Measurements from ENCODE around the gene CEP120.
A peak's percentile ranks its signal among the peaks of the same experiment; 100 is the strongest.
"Not testable (repeated sequence)": the region's sequence is repeated elsewhere in the genome, so short reads cannot be mapped to it uniquely, and the experiment has no call there.

The CEP120 gene

DNA sequence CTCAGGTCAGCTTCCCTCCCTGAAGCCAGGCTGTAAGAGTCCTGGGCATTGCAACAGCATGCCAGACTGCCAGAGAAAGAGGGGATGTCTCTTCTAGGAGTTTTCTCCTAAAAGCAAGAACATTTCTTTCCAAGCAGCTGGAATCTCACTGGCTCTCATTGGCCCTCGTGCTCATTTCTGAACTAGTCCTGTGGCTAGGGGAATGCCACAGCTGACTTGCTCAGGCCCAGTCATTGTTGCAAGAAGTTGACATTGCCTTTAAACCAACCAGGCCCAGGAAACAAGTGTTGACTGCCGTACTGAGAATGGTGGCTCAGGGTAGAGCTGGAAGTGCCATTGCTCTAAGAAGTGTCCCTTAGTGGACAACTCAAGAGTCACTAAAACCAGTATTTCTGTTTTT is 15.0 kb upstream of the CEP120 start:
- no peak for DNase-seq

DNA sequence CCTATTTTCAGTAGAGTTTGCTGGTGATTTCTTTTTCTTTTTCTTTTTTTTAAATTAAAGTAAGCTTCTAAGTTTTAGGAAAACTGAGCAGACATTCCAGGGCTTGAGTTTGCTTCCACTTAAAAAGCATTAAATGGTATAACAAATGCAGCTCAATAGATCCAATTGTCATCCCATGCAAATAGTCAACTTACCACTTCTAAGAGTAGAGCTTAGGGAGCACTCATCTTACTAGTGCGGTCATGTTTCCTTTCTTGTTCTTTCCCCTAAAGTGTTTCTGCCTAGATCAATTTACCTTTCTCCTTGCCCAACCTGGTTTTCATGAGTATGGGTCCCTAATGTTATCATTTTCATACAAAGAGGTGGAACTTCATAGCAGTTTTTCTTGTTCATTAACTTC is 13.0 kb upstream of the CEP120 start:
- no peak for DNase-seq

DNA sequence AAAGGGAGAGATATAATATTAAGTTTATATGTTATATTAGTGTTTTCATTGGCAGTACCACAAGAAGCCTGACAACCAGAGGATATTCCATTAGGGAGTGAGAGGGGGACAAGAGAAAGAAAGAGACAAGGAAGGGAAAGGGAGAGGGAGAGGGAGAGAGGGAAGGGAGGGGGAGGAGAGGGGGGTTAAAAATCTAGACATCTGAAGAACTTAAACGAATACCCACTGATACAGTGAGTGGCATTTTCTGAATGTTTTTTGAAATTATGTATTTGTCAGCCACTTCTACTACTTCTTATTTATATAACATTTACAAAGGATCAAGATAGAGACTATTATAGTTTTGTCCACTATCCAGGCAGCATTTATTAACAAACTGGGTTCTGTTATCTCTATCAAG is 11.6 kb upstream of the CEP120 start:
- no peak for DNase-seq

DNA sequence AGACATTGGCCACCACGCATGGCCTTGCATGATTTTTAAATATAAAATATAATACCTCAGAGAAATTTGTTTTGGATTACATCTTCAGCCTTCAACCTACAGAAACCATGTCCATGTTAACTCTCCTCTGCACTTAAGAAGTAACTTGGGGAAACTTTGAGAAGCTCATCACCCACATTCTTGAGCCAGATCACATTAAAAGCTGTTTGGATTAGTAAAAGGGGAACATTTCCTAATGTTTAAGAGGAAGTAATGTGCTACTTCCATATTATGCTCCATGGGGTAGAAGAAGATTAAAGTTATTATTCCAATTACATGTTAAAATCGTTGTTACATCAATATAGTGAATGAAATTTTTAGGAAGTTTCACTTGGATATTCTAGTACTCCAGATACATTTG is 10.4 kb upstream of the CEP120 start:
- DNase-seq = no peak

DNA sequence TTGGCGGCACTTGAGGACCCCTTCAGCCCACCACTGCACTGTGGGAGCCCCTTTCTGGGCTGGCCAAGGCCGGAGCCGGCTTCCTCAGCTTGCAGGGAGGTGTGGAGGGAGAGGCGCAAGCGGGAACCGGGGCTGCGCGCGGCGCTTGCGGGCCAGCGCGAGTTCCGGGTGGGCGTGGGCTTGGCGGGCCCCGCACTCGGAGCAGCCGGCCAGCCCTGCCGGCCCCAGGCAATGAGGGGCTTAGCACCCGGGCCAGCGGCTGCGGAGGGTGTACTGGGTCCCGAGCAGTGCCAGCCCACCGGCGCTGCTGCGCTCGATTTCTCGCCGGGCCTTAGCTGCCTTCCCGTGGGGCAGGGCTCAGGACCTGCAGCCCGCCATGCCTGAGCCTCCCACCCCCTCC is 7.2 kb upstream of the CEP120 start:
- DNase-seq = not testable (repeated sequence)

DNA sequence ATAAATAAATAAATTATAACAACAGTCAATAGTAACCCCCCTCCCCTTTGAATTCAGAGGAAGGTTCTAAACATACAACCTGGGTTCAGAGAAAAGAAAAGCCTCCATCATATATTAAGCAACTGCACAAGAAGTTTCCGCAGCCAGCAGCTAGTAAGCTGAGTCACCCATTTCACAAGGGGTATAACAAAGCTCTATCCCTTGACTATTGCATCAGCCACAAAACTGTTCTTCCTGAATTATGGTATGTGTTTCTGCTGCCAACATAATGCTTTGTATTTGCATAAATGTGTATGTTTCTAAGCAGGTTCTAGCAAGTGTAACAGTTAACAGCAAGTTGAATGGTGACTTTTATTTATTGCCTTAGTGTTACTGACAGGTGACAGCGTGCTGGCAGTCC is 6.8 kb upstream of the CEP120 start:
- DNase-seq = no peak

DNA sequence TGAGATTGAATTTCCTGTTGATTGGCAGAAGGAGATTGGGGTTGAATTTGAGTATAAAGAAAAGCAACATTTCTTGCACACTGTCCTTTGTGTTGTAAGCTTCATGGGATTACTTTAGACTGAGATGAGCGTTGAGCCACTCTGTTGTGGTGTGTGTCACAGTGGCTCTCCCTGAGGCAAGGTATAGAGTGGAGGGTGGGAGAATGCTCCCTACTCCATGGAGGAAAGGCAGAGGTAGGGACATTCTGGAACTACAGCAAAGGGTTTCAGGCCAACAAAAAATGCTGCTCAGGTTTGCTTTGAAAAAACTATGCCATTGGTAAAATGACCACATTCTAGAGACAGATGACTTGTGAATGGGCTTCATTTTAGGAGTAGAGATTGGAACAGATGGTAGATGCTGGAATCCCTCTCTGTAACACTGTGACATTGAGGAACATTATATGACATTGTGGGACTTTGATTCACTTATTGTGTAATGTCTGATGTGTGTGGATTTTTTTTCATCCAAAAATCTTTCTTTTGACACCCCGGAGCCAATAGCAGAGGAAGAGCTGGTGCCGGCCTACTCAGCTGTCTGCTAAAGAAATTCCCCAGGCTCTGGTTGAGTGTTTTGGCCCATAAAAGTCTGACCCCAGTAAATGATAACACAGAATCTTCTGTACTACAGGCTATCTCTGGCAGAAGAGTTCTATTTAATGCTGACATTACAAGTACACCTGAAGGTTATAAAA is 6.2 kb upstream of the CEP120 start:
- DNase-seq = no peak

DNA sequence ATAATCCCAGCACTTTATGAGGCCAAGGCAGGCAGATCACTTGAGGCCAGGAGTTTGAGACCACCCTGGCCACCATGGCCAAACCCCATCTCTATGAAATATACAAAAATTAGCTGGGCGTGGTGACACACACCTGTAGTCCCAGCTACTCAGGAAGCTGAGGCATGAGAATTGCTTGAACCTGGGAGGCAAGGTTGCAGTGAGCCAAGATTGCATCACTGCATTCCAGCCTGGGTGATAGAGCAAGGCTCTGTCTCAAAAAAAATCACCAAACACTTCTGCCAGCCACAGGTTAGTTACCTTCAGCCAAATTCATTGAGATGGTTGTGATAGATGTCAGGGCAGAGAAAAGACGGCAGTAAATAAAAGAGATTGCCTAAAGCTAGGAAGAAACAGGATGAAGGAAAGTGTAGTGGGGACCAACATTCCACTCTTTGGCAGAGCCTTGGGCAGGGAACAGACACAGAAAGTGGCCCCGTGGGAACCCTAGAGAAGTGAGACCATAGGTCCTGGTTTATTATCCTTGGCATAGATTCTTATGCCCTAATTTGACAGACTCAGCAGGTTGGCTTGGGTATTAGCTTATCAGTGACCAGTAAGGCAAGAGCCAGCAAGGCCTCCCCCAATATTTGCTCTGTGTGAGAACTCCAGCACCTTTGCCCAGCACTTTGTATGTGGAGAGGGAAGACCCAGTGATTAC is 5.5 kb upstream of the CEP120 start:
- no peak for DNase-seq

DNA sequence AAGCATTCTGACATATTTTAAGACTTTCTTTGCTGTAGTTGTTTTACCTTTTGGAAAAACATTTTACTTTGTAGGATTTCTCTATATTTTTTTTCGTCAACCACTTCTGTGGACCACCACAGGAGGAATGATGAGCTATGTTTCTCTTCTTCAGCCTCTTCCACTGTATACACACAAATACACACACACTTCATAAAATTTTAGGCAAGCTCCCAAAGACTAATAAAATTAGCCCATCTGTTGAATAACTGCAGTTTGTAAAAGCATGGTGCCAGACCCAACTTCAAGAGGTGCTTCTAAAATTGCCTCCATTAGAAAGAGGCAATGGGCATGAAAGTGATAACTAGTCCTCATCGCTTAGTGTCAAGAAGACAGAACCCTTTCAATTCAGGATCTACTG is 4.1 kb upstream of the CEP120 start:
- DNase-seq = no peak

DNA sequence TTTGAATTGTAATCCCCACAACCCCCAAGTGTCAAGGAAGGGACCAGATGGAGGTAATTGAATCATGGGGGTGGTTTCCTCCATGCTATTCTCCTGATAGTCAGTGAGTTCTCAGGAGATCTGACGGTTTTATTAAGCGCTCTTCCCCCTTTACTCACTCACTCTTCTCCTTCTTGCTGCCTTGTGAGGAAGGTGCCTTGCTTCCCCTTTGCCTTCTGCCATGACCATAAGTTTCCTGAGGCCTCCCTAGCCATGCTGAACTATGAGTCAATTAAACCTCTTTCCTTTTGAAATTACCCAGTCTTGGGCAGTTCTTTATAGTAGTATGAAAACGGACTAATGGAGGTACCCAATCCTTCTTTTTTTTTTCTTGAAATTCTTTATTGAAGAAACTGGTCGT is 2.2 kb upstream of the CEP120 start:
- no peak for DNase-seq

DNA sequence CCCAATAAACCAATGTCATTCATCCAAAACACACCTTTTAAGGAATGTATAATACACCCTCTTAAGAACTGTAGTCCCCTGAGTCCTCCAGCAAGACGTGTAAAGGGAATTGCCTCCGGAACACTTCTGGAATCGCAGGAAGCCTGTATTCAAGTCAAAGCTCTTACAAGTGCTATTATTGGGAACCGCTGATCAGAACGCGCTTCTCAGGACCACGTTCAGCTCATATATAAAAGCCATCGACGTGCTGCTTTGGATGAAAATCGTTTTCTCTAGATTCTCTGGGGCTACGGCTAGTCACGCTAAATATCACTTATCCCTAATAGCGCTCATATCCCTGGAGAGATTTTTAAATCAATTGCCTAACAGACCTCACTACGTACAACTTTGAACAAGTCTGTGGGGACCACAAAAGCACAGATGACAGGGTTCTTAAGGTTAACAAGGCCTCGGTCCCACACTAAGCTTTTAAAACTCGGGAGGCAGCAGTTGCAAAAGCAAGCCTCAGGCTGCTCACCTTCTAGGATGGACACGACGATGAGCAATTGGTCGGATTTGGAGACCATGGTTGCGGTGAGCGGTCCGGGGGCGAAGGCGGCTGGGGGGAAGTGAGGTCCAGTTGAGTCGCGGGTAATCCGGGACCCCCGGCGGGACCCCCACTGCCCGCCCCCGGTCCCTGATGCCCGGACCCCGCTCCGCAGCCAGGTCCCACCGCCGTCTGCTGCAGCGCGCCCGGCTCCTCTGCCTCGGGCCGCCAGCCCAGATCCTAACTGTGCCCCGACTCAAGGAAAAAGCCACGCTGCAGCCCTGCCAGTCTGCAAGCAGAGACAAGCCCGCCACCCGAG is 548 bp downstream of the CEP120 start:
- peak in 1 of 2 donors; percentile 10 for DNase-seq

DNA sequence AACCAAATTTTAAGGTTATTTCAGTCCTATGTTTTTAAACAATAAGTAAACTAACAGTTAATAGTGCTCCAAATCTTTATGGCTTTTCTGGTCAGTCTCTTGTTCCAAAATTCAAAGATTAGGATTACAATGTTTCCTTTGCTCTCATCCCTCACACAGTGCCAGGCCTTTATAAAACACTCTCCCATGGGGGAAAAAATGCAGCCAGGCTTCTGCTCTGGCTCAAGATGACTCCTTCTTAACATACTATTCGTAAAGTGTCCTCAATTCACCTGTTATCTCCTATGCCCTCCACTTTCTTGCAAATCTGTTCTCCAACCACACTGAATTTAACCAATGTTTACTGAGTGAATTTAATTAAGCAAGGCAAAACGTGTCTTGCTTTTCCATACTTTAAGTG is 1.4 kb downstream of the CEP120 start:
- no peak for DNase-seq

DNA sequence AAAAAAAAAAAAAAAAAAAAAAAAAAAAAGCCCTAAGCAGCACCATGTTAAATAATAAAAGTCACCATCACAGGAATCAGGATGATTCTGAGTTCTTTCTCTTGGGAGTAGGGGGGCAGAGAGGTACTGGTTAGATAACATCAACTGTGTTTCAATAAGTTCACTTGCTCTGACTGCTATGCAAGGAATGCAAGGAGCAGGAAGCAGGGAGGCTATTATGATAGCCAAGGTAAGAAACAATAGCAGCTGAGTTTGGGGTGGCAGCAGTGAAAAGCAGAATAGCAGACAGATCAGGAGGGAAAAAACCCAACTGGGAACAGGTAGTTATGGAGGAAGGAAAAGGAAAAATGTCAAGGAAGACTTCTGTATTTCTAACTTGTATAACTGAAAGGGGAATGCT is 8.2 kb downstream of the CEP120 start:
- no peak for DNase-seq

DNA sequence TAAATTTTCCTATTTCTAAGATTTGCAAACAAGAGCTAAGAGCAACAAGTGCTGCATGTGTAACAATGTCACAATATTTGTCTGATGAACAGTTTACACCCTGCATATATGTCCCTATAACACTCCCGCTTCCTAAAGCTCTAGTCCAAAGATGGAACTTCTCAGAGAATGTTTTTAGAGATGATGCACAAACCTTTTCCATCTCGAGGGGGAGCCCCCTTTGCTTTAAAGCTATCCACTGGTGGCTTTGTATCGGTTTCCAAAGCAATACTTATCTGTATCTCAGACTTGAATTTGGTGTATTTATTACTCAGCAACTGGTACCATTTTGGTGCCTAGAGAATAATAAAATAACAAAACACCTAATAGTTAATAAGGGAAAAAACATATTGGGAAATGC is 11.0 kb downstream of the CEP120 start:
- no peak for DNase-seq

DNA sequence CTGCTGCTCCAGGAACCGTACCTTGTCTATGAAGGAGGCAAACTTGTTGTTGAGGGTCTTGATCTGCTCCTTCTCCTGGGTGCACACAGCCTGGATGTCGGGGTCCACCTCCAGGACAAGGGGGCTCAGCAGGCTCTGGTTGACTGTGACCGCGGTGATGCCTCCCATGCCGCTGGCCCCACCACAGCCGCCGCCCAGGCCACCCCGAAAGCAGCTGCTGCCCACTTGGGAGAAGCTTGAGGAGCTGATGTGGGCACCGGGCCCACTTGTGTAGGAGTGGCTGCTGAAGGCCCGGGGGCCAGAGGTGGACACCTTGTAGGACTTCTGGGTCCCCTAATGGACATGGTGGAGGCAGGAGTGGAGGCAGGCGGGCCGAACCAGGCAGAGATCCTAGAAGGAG is 21.2 kb downstream of the CEP120 start:
- not testable (repeated sequence) for DNase-seq

DNA sequence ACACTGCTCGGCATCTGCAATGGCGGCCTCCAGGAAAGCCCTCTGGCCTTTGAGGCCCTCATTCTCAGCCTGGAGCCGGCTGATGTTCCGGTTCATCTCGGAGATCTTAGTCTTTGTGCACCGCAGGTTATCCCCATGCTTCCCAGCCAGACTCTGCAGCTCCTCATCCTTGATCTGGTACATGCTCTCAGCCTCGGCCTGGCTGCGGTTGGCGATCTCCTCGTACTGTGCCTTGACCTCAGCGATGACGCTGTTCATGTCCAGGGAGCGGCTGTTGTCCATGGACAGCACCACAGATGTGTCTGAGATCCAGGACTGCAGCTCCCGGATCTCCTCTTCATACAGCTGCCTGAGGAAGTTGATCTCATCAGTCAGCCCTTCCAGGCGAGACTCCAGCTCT is 21.9 kb downstream of the CEP120 start:
- no peak for DNase-seq

DNA sequence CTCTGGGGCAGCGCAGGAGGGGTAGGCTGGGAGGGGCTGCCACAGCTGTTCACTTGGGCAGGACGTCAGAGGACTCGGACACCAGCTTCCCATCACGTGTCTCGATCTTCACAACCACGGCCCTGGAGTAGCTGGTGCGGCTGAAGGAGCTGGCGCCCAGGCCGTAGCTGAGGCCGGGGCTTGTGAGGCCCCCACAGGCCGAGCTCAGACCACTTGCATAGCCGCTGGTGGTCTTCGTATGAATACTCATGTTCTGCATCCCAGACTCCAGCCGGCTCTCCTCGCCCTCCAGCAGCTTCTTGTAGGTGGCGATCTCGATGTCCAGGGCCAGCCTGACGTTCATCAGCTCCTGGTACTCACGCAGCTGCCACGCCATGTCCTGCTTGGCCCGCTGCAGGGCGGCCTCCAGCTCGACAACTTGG is 22.3 kb downstream of the CEP120 start:
- DNase-seq = not testable (repeated sequence)

DNA sequence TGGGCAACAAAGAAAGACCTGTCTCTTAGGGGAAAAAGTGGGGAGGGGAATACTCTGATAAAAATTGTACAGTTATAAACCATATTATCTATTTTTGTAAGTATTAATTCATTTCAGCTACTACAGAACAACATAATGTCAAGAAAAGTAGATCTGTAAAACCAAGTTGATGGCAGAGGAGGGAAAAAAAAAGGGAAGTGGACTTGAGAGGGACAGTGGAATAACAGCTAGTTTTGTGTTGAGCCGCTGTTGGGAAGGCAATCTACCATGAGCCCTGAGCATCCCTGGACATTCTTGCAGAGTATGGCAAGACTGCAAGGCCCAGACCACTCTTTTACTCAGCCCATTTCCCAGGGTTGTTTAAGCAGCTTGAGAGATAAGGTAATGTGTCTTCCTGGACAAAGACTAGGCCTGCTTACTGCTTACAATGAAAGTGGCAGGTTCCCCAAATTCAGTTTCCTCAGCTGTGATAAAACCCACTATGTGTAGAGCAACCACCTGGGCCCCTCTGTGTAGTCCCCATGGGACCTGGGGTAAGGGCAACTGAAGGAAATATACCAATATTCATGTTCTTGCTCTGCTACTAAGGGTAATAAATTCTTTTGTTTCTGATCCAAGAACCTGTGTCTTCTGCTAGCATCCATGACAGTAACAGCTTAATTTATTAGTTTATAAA is 25.0 kb downstream of the CEP120 start:
- DNase-seq = no peak

DNA sequence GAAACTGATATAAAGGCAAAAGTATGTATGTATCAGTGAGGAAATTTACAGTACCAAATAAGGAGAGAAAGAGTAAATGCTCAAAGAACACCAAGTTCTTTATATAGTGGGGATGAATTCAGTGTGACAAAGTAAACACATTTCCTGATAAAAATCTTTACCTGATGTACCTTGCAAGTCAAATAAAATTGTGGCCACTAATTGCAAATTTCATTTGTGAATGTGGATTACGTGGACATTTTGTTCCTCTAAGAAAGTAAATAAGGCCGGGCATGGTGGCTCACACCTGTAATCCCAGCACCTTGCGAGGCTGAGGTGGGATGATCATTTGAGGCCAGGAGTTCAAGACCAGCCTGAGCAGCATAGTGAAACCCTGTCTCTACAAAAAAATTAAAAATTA is 25.7 kb downstream of the CEP120 start:
- DNase-seq = no peak

DNA sequence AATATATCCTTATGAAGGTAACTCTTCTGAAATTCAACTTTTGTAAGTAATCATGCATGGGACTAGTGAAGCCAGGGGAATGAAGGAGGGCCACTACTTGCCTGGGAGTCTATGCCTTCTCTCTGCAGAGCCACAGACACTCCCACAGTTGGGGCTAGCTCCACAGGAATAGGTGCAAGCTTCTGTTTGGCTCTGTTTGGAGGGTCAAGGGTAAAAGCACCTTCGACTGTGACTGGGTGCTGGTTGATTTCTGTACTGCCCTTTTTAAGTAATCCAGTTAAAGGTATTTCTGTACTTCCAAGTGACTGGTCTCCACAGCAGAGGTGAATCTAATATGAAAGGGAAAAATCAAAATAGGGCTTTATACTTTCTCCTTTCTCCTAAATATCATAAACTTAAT is 32.2 kb downstream of the CEP120 start:
- DNase-seq = no peak

DNA sequence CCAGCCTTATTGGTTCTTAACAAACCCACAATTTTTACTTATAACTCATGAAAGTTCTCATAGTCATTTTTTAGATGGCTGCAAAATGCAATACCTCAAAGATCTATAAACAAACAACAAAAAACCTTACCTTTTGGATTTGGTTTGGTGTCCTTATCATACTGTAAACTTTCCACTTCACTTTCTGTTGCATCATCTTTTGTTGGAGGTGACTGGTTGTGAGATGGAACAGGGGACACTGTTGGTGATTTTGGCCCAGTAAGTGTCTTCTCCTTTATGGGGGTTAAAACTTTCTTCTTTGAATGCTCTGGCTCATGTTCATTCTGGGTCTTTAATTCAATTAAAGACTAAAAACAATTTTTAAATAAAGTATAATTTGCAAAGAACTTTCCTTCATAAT is 33.4 kb downstream of the CEP120 start:
- no peak for DNase-seq

DNA sequence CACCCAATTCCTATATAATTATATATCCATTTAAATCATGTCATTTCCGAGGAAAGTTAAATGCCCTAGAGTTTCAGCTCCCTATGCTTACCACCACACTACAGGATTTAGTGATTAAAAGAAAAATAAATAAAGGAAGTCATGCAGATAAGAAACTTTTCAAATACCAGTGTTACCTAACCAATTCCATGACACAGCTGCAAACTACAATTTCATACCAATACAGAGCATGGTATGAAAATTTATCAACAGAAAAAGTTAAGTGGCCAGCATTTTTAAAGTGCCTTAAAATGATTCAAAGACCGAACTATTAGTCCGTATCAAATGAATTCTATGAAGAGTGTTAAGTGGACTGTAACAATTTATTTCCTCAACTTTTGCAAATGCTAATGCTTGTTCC is 35.9 kb downstream of the CEP120 start:
- DNase-seq = no peak

DNA sequence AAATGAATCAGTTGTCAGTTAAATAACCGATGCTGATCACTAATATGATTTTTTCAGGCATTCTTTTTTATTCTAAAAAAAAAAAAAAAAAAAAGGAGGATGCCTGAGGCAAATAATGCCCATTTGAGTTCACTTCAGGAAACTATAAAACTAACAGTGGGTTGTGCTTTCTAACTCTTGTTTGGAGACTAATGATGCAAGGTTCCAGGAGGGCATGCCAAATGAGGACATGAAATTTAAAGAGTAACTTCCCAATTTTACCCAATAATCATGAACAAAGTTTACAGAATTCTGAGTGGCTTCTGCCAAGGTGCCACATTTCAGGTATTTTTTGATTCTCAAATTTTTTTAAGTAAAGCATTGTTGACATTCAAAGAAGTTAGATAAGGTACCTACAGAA is 41.0 kb downstream of the CEP120 start:
- no peak for DNase-seq

Data from activated CD4-positive, alpha-beta T cell treated with anti-CD3 and anti-CD28 coated beads for 4 hours (primary cell).